T47D (cell line): Measurements from ENCODE around the gene ZNF879.
A peak's percentile ranks its signal among the peaks of the same experiment; 100 is the strongest.

ENCODE experiments used
- DNase-seq, 2 experiments: peaks; one replicate each; pipeline versions ENCODE4 v3.0.0 to v3.0.0-alpha.2; 2011 to 2012; ENCODE audit warnings: low read depth in 1 of 2, low spot score in 1 of 2
- JUND ChIP-seq: IDR thresholded peaks from 2 replicates; pipeline ENCODE4 v1.6.1; 2012; ENCODE audit warnings: low read depth
- in situ Hi-C: cut with HindIII; loops from 2 replicates; pipeline ENCODE4 v1.10.0; 2016; ENCODE audit warnings: low sequenced_read_pairs, low pct_unique_long_range_greater_than_20kb

ZNF879 gene

GRCh38 chr5:179023528-179024189, at the start of gene ZNF879:
ZNF879 (plus strand) TSS chr5:179023804; CDS start chr5:179025005, 1,201 bp downstream.
- in situ Hi-C loops, result no loop called here
- peak; percentile 81 to 98 for DNase-seq
- TF ChIP-seq JUND, result no peak

- no peak for TF ChIP-seq JUND
- in situ Hi-C loops, result no loop called here
- DNase-seq, result no peak
Measured at GRCh38 chr5:178981381-178981780, 42.2 kb upstream of the ZNF879 start.

GRCh38 chr5:178982941-178983340, 40.7 kb upstream of the ZNF879 start:
- DNase-seq, result no peak
- TF ChIP-seq JUND, result no peak
- in situ Hi-C loops, result no loop called here

GRCh38 chr5:178983728-178984127, 39.9 kb upstream of the ZNF879 start:
- in situ Hi-C loops, result no loop called here
- no peak for TF ChIP-seq JUND
- no peak for DNase-seq

GRCh38 chr5:178984145-178985072, 39.2 kb upstream of the ZNF879 start:
- in situ Hi-C loops, result no loop called here
- DNase-seq, result no peak
- TF ChIP-seq JUND, result no peak

GRCh38 chr5:178986326-178986960, 37.2 kb upstream of the ZNF879 start:
- in situ Hi-C loops, result no loop called here
- TF ChIP-seq JUND, result no peak
- no peak for DNase-seq

- in situ Hi-C loops, result no loop called here
- TF ChIP-seq JUND, result no peak
Measured at GRCh38 chr5:178988436-178989220, 35.0 kb upstream of the ZNF879 start.

GRCh38 chr5:178989311-178989710, 34.3 kb upstream of the ZNF879 start:
- in situ Hi-C loops, result no loop called here
- TF ChIP-seq JUND, result no peak
- DNase-seq, result peak in 1 of 2 experiments; percentile 80

More at GRCh38 chr5:178988436-178989220, 35.0 kb upstream of the ZNF879 start:
- no peak for DNase-seq

GRCh38 chr5:178990491-178990890, 33.1 kb upstream of the ZNF879 start:
- TF ChIP-seq JUND, result no peak
- DNase-seq, result no peak
- in situ Hi-C loops, result no loop called here

GRCh38 chr5:178991190-178992145, 32.1 kb upstream of the ZNF879 start:
- DNase-seq, result no peak
- TF ChIP-seq JUND, result no peak
- in situ Hi-C loops, result no loop called here

GRCh38 chr5:178992291-178992895, 31.2 kb upstream of the ZNF879 start:
- no peak for TF ChIP-seq JUND
- no peak for DNase-seq
- in situ Hi-C loops, result no loop called here
